Cardiac muscle cell (in vitro differentiated cells and primary cell): ENCODE results near the gene GLDC. TPM values are rescaled to one million over a fixed set of nuclear protein-coding genes. Genes with fewer than 3 reads are reported as not detected.

Source experiments
- DNase-seq, 2 donors: peaks; one replicate each; pipeline versions ENCODE4 v3.0.0 to v3.0.0-alpha.2; 2010 to 2017; ENCODE audit warnings: low read depth in 1 of 2, low spot score in 1 of 2
- H3K27ac ChIP-seq: fragments of 200-600 bp; sonication (generic); 2 replicates; pipeline ENCODE4 v1.5.1; 2016
- H3K27me3 ChIP-seq: fragments of 200-600 bp; sonication (generic); 2 replicates; pipeline ENCODE4 v1.6.0; 2016; ENCODE audit warnings: control low read depth
- H3K36me3 ChIP-seq: fragments of 200-600 bp; sonication (generic); 2 replicates; pipeline ENCODE4 v1.5.1; 2016; ENCODE audit warnings: control low read depth
- H3K4me1 ChIP-seq: fragments of 200-600 bp; sonication (generic); 2 replicates; pipeline ENCODE4 v1.8.1; 2017; ENCODE audit warnings: low read depth, mild to moderate bottlenecking, mixed run types
- H3K4me3 ChIP-seq: fragments of 200-600 bp; sonication (generic); 2 replicates; pipeline ENCODE4 v1.5.1; 2016; ENCODE audit warnings: mild to moderate bottlenecking
- H3K9me3 ChIP-seq: fragments of 200-600 bp; sonication (generic); 2 replicates; pipeline ENCODE4 v1.5.1; 2017; ENCODE audit warnings: low read depth, mild to moderate bottlenecking, control low read depth
- CTCF ChIP-seq: IDR thresholded peaks from 2 replicates; pipeline ENCODE4 v1.5.1; 2012; ENCODE audit warnings: low read depth, mild to moderate bottlenecking, low read length
- polyA plus RNA-seq: library from polyadenylated mRNA; unstranded; fragments of >200 nt; fragmentation: Nextera tagmentation; extraction: Ambion mirVana; gene quantifications from 2 replicates; pipeline ENCODE4 v1.2.1, GENCODE V29; 2016
- total RNA-seq: library from RNA; depleted of rRNA; stranded (reverse); fragments of >200 nt; gene quantifications from 2 replicates; pipeline ENCODE4 v1.2.3, GENCODE V29; 2016

GLDC gene
- total and polyA plus RNA-seq, 2 experiments from 2014 or later, result 0.98 to 5.9 TPM

DNA sequence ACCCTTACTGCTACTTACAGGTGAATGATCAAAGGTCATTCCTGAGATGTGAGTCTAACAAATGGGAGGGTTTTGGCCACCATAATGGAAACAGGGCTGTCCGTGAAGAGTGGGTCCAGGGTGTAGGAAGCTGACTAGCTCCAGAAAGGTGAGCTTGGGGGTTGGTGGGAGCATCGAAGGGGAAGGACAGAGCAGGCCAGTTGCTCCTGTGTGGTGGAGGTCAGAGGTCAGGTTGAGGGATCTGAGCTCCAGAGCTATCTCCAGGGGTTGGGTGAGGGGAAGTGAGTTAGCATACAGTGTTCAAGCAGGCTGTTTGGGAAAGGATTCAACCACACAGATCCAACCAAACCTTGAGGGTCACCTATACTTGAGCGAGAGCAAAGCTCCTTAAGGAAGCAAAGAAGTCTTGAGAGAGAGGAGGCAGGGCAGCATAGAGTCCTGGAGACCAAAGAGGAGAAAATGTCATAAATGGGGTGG is 18.7 kb upstream of the GLDC start:
- no peak for DNase-seq
- Histone ChIP-seq H3K4me1 (no peaks in the 10 kb centered on the region), H3K27ac (no peak overlapping the region), H3K4me3 (no peak overlapping the region), H3K36me3 (no peaks in the 10 kb centered on the region), H3K27me3 (no peaks in the 10 kb centered on the region), H3K9me3 (no peaks in the 10 kb centered on the region)
- TF ChIP-seq CTCF, result no peak

- H3K27ac ChIP-seq, result no peak overlapping the region
- no peaks in the 10 kb centered on the region for H3K4me1 ChIP-seq
- H3K4me3 ChIP-seq, result no peak overlapping the region
- no peaks in the 10 kb centered on the region for H3K36me3 ChIP-seq
- no peaks in the 10 kb centered on the region for H3K9me3 ChIP-seq
- TF ChIP-seq CTCF, result no peak
- no peak for DNase-seq
- H3K27me3 ChIP-seq, result no peaks in the 10 kb centered on the region
These were observed 15.0 kb upstream of the GLDC start for GRCh38 chr9:6660512-6660911.

- TF ChIP-seq CTCF, result no peak
- no peak overlapping the region for H3K4me3 ChIP-seq
- H3K27ac ChIP-seq, result no peak overlapping the region
- H3K4me1 ChIP-seq, result no peaks in the 10 kb centered on the region
- no peaks in the 10 kb centered on the region for H3K9me3 ChIP-seq
- DNase-seq, result no peak
- H3K36me3 ChIP-seq, result no peaks in the 10 kb centered on the region
- no peaks in the 10 kb centered on the region for H3K27me3 ChIP-seq
These were observed 13.3 kb upstream of the GLDC start for GRCh38 chr9:6658628-6659353.

DNA sequence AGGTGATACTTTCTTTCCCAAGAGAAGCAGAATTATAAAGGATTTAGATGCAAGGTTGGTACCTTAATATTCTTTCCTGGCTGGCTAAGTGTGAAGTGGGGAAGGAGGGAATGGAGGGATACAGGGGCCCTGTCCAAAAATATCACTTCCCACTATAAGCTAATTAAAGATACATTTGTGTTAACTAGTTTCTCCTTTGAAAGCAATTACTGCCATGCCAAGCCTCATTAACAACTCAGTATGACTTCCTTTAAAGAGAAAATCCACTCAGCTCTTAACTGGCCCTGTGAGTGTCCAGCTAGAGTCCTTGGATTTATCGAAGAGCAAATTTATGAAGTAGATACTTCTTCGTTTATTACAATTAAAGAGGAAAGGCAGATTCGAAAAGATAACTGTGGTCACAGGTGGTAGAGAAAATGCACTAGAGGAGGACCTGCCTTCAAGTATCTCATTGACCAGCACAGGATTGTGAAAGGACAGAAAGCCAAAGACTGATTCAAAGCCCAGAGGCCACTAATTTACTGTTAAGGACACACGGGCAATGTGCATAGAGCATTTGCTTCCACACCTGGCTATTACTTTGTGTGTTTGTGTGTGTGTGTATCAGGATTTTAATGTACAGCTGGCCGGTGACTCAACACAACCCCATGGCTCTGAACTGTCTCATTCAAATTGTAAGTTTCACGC is 11.2 kb upstream of the GLDC start:
- Histone ChIP-seq H3K4me3 (no peak overlapping the region), H3K4me1 (no peaks in the 10 kb centered on the region), H3K27ac (no peak overlapping the region), H3K36me3 (no peaks in the 10 kb centered on the region), H3K27me3 (no peaks in the 10 kb centered on the region), H3K9me3 (no peaks in the 10 kb centered on the region)
- DNase-seq, result no peak
- TF ChIP-seq CTCF, result no peak

GRCh38 chr9:6655036-6655435 is 9.5 kb upstream of the GLDC start:
- Histone ChIP-seq H3K36me3 (no peaks in the 10 kb centered on the region), H3K4me1 (no peaks in the 10 kb centered on the region), H3K27me3 (no peaks in the 10 kb centered on the region), H3K27ac (no peak overlapping the region), H3K4me3 (no peak overlapping the region), H3K9me3 (no peaks in the 10 kb centered on the region)
- TF ChIP-seq CTCF, result no peak
- DNase-seq, result no peak
